ENCODE data around the gene TMPRSS6. TPM values are rescaled to one million over a fixed set of nuclear protein-coding genes. Genes with fewer than 3 reads are reported as not detected.

TMPRSS6 gene
- total RNA-seq, 2 experiments from 2014 or later, result 11.3 to 12.4 TPM

DNA sequence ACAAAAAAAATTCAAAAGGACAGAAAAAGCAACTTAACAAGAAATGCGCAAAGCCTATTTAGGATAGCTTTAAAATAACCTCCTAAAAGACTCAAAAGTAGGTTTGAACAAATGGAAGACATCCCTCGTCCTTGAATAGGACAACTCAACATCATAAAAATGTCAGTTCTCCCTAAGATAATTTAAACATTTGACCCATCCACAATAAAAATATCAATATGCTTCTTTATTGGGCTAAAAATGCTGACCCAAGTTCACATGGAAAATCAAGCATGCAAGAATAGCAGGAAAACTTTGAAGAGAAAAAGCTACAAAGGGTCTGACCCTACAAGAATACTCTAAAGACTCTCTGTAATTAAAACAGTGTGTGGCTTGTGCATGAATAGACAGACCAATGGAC is 70.0 kb downstream of the TMPRSS6 start:
- Mint-ChIP-seq H3K27ac (no peak overlapping the region), H3K27me3 (peaks cover 5% of the 10 kb centered on the region), H3K36me3 (ENCODE audit: low read depth) (no peaks in the 10 kb centered on the region), H3K4me3 (no peak overlapping the region), H3K9me3 (no peaks in the 10 kb centered on the region), H3K4me1 (ENCODE audit: low read depth) (peaks cover 8% of the 10 kb centered on the region)
- intact Hi-C loops (cut with micrococcal nuclease), result no loop called here
- TF ChIP-seq CTCF (IDR thresholded peaks at IDR 0.05), result no peak
- DNase-seq (no peak), ATAC-seq (no peak)
- CTCF ChIA-PET, result interaction anchor here (1.2 to 2.1 kb wide), 2 partner anchors 52 to 183 kb away, joined by 3 to 7 read pairs; no protein-coding TSS in a partner anchor
- POLR2A ChIA-PET, result interaction anchor here (1.1 kb wide), 2 partner anchors 10 to 19 kb away, joined by 3 read pairs; no protein-coding TSS in a partner anchor

- H3K27ac Mint-ChIP-seq, result no peak overlapping the region
- TF ChIP-seq CTCF (IDR thresholded peaks at IDR 0.05), result no peak
- no peak for ATAC-seq
- no peak for DNase-seq
- ChIA-PET POLR2A (interaction anchor here (1.1 kb wide), 1 partner anchor 13 kb away, joined by 3 read pairs; the partner anchor contains the start of gene KCTD17), CTCF (interaction anchor here (0.8 to 0.9 kb wide), 3 partner anchors 8 to 162 kb away, joined by 3 read pairs; no protein-coding TSS in a partner anchor)
- no peaks in the 10 kb centered on the region for H3K36me3 Mint-ChIP-seq (ENCODE audit: low read depth)
- H3K27me3 Mint-ChIP-seq, result peaks cover 5% of the 10 kb centered on the region
- H3K4me1 Mint-ChIP-seq (ENCODE audit: low read depth), result peaks cover 8% of the 10 kb centered on the region
- no peaks in the 10 kb centered on the region for H3K9me3 Mint-ChIP-seq
- H3K4me3 Mint-ChIP-seq, result no peak overlapping the region
- intact Hi-C loops (cut with micrococcal nuclease), result no loop called here
Observed at GRCh38 chr22:37037669-37038068, 71.8 kb downstream of the TMPRSS6 start.

- Mint-ChIP-seq H3K9me3 (no peaks in the 10 kb centered on the region), H3K27ac (no peak overlapping the region), H3K4me3 (no peak overlapping the region), H3K36me3 (ENCODE audit: low read depth) (no peaks in the 10 kb centered on the region), H3K4me1 (ENCODE audit: low read depth) (peaks cover 8% of the 10 kb centered on the region), H3K27me3 (peaks cover 5% of the 10 kb centered on the region)
- ATAC-seq (no peak), DNase-seq (no peak)
- intact Hi-C loops (cut with micrococcal nuclease), result no loop called here
- TF ChIP-seq CTCF (IDR thresholded peaks at IDR 0.05), result no peak
- POLR2A ChIA-PET, result interaction anchor here (1.3 kb wide), 1 partner anchor 11 kb away, joined by 4 read pairs; no protein-coding TSS in a partner anchor
- CTCF ChIA-PET, result interaction anchor here (0.8 to 1.2 kb wide), 3 partner anchors 9 to 161 kb away, joined by 3 read pairs; no protein-coding TSS in a partner anchor
Observed at GRCh38 chr22:37036655-37037377, 72.7 kb downstream of the TMPRSS6 start.

DNA sequence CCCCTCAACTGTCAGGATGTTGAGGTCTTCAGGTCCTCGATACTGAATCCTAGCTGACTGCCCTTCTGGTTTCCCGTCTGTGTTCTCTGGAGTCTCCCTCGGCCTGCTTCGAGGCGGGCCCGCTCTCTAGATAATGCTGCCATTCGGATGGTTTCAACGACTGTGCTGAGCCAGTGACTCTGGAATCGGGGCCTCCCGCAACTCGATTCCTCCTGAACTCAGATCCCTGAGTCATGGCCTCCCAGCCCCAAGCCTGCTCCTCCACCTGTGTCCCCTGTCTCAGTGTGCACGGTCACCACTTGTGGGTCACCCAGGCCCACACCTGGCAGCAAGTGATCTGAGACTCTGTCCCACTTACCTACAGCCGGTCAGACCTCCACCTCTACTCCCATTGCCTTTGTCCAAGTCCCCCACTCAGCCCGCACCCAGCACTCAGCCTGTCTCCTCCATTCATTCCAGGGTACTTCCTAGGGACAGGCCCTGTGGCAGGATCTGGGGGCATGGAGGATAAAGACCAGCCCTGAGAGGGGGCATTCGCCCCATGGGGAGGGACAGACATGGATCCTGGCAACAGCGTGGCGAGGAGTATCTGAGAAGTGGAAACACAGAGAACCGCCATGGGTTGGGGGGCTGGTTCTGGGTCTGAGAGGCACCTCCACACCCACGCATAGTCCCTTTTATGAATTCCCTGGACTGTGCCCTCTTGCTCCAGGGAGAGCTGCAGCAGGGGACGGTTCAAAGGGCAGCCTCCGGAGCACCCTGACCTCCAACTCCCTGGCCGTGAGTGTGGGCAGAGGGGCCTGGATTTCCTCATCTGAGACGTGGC is 75.7 kb downstream of the TMPRSS6 start:
- no peak for TF ChIP-seq CTCF (IDR thresholded peaks at IDR 0.05)
- no peaks in the 10 kb centered on the region for H3K9me3 Mint-ChIP-seq
- intact Hi-C loops (cut with micrococcal nuclease), result no loop called here
- ATAC-seq, result no peak
- POLR2A ChIA-PET, result no interaction called here
- no peak overlapping the region for H3K4me3 Mint-ChIP-seq
- CTCF ChIA-PET, result interaction anchor here (0.9 to 3.2 kb wide), 4 partner anchors 12 to 56 kb away, joined by 3 to 18 read pairs (median 4); no protein-coding TSS in a partner anchor
- H3K4me1 Mint-ChIP-seq (ENCODE audit: low read depth), result no peaks in the 10 kb centered on the region
- no peak for DNase-seq
- no peak overlapping the region for H3K27ac Mint-ChIP-seq
- no peaks in the 10 kb centered on the region for H3K36me3 Mint-ChIP-seq (ENCODE audit: low read depth)
- H3K27me3 Mint-ChIP-seq, result peaks cover 4% of the 10 kb centered on the region
